ENCODE measurements around the gene ZNF738. TPM values are rescaled to one million over a fixed set of nuclear protein-coding genes. Genes with fewer than 3 reads are reported as not detected.

ZNF738 gene
- total and polyA plus RNA-seq, 2 donors (not counting 1 experiment from before 2014, with no cell fraction given) = 3.8 to 4.9 TPM

- H3K4me2 ChIP-seq (ENCODE audit: extremely low read depth, insufficient read depth, low read length) = no peak overlapping the region
- DNase-seq (ENCODE audit: low read depth in 2 of 2) = no peak
- no peaks in the 10 kb centered on the region for H3K36me3 ChIP-seq (ENCODE audit: control insufficient read depth, insufficient read depth, low read length)
- no peaks in the 10 kb centered on the region for H3K9me3 ChIP-seq (ENCODE audit: control insufficient read depth, insufficient read depth, low read depth, low read length)
- no peak overlapping the region for H3K9ac ChIP-seq (ENCODE audit: insufficient read depth, low read length)
- H2AFZ ChIP-seq (ENCODE audit: low read length) = no peak overlapping the region
- no peaks in the 10 kb centered on the region for H4K20me1 ChIP-seq (ENCODE audit: control insufficient read depth, extremely low read depth, insufficient read depth, low read length)
- peaks cover 25% of the 10 kb centered on the region for H3K79me2 ChIP-seq (ENCODE audit: control insufficient read depth, insufficient read depth, low read length)
- TF ChIP-seq EZH2 (IDR thresholded peaks at IDR 0.05; ENCODE audit: low read length, missing control alignments) = no peak
- TF ChIP-seq CTCF (conservative IDR thresholded peaks at IDR 0.05 in 1 of 2, IDR thresholded peaks at IDR 0.05 in 1 of 2; ENCODE audit: low read depth in 1 of 2, low read length in 2 of 2) = no peak
- H3K4me1 ChIP-seq (ENCODE audit: control insufficient read depth, extremely low read depth, insufficient read depth, low read length) = no peaks in the 10 kb centered on the region
- H3K4me3 ChIP-seq (replicated peaks in 1 of 4; ENCODE audit: control extremely low read depth in 1 of 4, insufficient read depth in 1 of 4, low read depth in 3 of 4, low read length in 4 of 4) = no peak overlapping the region
- H3K27me3 ChIP-seq (ENCODE audit: control insufficient read depth, insufficient read depth, low read length) = no peaks in the 10 kb centered on the region
- H3K27ac ChIP-seq (ENCODE audit: insufficient read depth, low read length) = no peak overlapping the region
Observed at GRCh38 chr19:21317821-21318220, 41.0 kb upstream of the ZNF738 start.

- H3K36me3 ChIP-seq (ENCODE audit: control insufficient read depth, insufficient read depth, low read length) = no peaks in the 10 kb centered on the region
- peaks cover 33% of the 10 kb centered on the region for H3K79me2 ChIP-seq (ENCODE audit: control insufficient read depth, insufficient read depth, low read length)
- H2AFZ ChIP-seq (ENCODE audit: low read length) = no peak overlapping the region
- H3K9me3 ChIP-seq (ENCODE audit: control insufficient read depth, insufficient read depth, low read depth, low read length) = no peaks in the 10 kb centered on the region
- no peak for TF ChIP-seq CTCF (conservative IDR thresholded peaks at IDR 0.05 in 1 of 2, IDR thresholded peaks at IDR 0.05 in 1 of 2; ENCODE audit: low read depth in 1 of 2, low read length in 2 of 2)
- no peak for TF ChIP-seq EZH2 (IDR thresholded peaks at IDR 0.05; ENCODE audit: low read length, missing control alignments)
- peak in 1 of 2 donors; percentile 43 for DNase-seq (ENCODE audit: low read depth in 2 of 2)
- H4K20me1 ChIP-seq (ENCODE audit: control insufficient read depth, extremely low read depth, insufficient read depth, low read length) = no peaks in the 10 kb centered on the region
- no peak overlapping the region for H3K9ac ChIP-seq (ENCODE audit: insufficient read depth, low read length)
- H3K4me2 ChIP-seq (ENCODE audit: extremely low read depth, insufficient read depth, low read length) = no peak overlapping the region
- H3K4me3 ChIP-seq (replicated peaks in 1 of 4; ENCODE audit: control extremely low read depth in 1 of 4, insufficient read depth in 1 of 4, low read depth in 3 of 4, low read length in 4 of 4) = no peak overlapping the region
- H3K27me3 ChIP-seq (ENCODE audit: control insufficient read depth, insufficient read depth, low read length) = no peaks in the 10 kb centered on the region
- no peak overlapping the region for H3K27ac ChIP-seq (ENCODE audit: insufficient read depth, low read length)
- H3K4me1 ChIP-seq (ENCODE audit: control insufficient read depth, extremely low read depth, insufficient read depth, low read length) = no peaks in the 10 kb centered on the region
Observed at GRCh38 chr19:21321134-21321533, 37.7 kb upstream of the ZNF738 start.

GRCh38 chr19:21321996-21322395 lies 36.8 kb upstream of the ZNF738 start:
- Histone ChIP-seq H2AFZ (ENCODE audit: low read length) (no peak overlapping the region), H3K4me3 (replicated peaks in 1 of 4; ENCODE audit: control extremely low read depth in 1 of 4, insufficient read depth in 1 of 4, low read depth in 3 of 4, low read length in 4 of 4) (no peak overlapping the region), H3K79me2 (ENCODE audit: control insufficient read depth, insufficient read depth, low read length) (peaks cover 36% of the 10 kb centered on the region), H3K4me1 (ENCODE audit: control insufficient read depth, extremely low read depth, insufficient read depth, low read length) (no peaks in the 10 kb centered on the region), H3K36me3 (ENCODE audit: control insufficient read depth, insufficient read depth, low read length) (no peaks in the 10 kb centered on the region), H3K27me3 (ENCODE audit: control insufficient read depth, insufficient read depth, low read length) (no peaks in the 10 kb centered on the region), H3K9ac (ENCODE audit: insufficient read depth, low read length) (no peak overlapping the region), H3K4me2 (ENCODE audit: extremely low read depth, insufficient read depth, low read length) (no peak overlapping the region), H3K9me3 (ENCODE audit: control insufficient read depth, insufficient read depth, low read depth, low read length) (no peaks in the 10 kb centered on the region), H3K27ac (ENCODE audit: insufficient read depth, low read length) (no peak overlapping the region), H4K20me1 (ENCODE audit: control insufficient read depth, extremely low read depth, insufficient read depth, low read length) (no peaks in the 10 kb centered on the region)
- peak in 1 of 2 donors; percentile 76 for DNase-seq (ENCODE audit: low read depth in 2 of 2)
- TF ChIP-seq CTCF (conservative IDR thresholded peaks at IDR 0.05 in 1 of 2, IDR thresholded peaks at IDR 0.05 in 1 of 2; ENCODE audit: low read depth in 1 of 2, low read length in 2 of 2) (no peak), EZH2 (IDR thresholded peaks at IDR 0.05; ENCODE audit: low read length, missing control alignments) (no peak)

Data from fibroblast of lung (primary cell).